Suppressor macrophage treated with lipopolysaccharide for 4 hours (primary cell): ENCODE data around the gene C1QTNF9B.
"Not testable (repeated sequence)": the region's sequence is repeated elsewhere in the genome, so short reads cannot be mapped to it uniquely, and the experiment has no call there.

Experiments
- DNase-seq: peaks from one replicate; pipeline ENCODE4 v3.0.0-alpha.2; 2020

C1QTNF9B gene

DNA sequence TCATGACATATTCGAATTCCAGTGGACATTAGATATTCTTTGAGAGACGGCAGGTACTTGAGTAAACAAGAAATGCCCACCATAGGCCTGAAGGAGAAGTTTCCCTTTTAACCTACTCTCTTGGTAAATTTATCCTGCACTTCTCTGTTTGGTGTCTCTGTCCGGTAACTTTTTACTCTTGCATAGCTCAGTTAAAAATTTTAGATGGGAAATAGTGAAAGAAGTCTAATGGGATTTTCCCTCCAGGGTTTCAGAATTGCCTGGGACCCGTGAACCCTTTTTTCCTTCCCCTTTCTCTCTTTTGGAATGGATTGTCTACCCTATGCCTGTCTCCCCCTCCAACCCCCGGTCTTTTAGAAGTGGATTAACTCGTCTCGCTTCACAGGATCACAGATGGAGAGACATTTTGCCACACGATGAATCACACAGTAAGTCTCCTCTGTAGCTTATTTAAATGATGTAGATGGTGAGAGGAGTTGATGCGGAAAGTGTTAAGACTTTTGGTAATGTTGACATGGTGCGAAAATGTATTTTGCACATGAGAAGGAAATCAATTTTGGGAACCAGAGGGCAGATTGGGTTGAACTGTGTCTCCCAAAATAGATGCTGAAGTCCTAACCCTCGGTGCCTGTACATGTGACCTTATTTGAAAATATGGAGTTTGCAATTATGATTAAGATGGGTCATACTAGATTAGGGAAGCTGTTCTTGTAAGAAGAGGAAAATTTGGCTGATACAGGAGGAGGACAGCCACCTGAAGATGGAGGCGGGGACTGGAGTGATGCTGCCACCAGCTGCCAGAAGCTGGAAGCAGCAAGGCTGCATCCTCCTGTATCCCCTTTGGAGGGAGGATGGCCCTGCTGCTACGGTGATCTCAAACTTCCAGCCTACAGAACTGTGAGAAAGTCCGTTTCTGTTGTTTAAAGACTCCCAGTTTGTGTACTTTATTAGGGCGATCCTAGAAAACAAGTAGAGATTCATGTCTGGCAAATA, 7.4 kb downstream of the C1QTNF9B start:
- peak; percentile 42 for DNase-seq

DNA sequence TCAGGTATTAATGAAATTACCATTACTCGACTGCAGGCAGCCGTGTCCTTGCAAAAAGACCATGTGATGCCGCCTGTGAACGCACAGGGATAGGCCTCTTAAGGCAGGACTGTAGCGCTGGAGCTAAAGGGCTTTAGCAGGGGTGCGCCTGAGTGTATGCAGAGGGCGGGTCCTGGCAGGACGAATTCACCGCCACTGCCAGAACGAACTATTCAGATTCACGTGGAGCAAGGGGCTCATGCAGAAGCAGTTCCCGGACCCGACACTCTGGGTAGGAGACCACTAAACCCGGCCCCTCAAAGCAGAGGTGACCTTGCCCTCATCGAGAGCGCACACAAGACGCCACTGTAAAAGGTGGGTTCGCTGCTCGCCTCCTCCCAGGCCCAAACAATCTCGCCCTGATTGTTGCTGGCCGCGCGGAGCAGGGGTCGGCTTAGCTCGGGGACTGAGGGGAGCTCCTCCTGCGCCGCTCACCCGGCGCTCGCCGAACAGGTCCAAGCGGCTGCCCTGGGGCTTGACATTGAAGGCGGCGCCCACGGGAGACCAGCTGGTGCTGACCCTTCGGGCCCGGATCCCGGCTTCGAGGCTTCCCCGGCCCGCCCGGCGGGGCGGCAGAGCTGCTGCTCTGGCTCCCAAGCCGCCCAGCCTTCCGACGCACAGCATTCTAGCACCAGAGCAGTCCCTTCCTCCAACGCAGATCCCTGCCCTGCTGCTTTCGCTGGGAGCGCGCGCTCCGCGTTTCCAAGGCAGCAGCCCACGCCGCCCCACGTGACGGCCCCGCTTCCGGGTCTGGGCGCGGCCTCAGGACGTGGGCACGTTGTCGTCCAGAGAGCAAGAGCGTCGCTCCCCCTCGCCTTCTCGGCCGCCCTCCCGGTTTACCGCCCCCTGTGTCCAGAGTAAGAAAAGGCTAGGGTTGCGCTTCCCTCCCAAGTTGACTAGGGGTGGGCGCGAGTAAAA, 8.4 kb downstream of the C1QTNF9B start, which contains the start of gene MIPEP:
Gene MIPEP (minus strand): TSS at position 743 of the 957 bp plus-strand sequence. CDS start 80 bp downstream, at position 663.
- peak; percentile 97 for DNase-seq

DNA sequence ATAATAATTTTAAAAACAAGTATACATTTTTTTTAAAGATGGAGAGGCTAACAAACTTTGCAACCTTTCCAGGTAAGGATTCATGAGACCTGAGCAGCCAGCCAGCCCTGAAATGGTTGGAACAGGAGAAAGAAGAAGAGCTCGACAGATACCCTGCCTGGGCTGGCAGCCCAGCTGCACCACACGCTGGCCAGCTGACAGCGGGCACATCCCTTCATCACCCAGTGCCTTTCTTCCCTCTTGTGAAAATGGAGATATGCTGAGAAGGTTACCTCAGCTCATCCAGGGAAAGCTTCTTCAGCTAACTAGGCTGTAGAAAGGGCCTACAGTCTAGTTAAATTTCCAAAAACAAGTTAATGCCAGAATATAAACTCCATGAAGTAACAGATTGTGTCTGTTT, 12.9 kb downstream of the C1QTNF9B start:
- DNase-seq: not testable (repeated sequence)

DNA sequence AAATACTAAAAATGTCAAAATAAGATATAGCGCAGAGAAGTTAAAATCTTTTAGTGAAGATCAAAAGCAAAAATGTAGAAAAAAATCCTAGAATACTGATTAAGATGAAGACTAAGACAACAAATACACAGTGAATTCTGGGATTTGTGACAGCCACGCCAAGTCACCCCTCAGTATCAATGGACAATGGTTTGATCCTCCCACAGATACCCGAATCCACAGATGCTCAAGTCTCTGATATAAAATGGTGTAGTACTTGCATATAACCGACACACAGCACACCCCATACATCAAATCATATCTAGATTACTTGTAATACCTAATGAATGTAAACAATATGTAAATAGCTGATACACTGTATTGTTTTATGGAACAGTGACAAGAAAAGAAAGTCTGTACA, 14.0 kb downstream of the C1QTNF9B start:
- DNase-seq: no peak

DNA sequence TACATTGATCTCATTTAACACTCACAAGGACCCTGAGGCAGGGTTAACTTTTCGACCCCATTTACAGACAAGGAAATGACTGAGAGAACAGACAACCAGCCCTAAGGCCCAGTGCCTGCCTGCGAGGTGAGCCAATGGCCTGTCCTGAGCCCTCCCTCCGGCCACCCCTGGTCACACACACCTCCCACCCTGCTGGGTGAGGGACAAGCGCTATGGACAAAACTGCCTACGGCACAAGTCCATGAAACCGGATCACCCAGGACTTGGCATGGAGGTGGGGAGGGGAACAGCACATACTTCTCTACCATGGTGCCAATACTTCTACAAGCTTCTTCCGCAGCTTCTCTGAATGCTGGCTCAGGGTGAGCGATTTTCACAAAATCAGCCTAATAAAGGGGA, 15.9 kb downstream of the C1QTNF9B start:
- DNase-seq: not testable (repeated sequence)

DNA sequence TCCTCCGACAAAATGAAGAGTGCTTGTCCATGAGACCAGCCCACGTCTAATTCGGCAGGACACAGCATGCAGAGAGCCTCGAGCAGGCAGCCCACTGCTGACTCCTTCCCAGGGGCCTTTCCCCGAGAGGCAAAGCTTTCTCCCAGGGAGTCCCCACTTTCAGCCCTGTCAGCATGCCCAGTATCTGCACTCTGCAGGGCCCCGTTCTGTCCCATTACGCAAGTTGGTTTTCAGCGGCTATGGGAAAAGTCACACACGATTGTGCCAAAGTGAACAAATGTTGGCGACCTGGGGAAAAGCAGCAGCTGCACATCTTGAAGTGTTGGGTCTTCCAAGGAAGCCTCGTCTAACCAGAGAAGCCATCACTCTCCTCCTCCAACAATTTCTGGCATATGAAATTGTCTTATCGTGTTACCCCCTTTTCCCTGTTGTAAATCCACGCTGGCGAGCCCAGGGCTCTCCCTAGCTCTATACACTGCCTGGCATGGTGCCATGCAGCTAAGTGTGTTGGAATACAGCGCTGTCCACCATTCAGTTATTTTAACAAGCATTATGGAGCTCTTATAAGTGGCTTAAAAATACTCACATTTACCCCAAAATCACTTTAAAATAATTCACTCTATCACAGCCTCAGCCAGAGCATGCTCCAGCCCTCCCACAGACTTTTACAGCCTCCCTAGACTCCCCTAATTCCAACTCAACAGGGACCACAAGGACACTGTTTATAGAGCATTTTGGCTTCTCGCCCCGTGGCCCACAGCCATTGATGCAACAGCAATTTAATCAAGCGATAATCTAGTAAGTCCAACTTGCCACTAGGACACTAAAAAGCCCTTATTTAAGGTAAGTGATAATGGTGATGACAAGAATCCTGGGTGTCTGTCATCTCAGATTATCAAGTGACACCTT, 16.6 kb downstream of the C1QTNF9B start:
- DNase-seq: not testable (repeated sequence)

DNA sequence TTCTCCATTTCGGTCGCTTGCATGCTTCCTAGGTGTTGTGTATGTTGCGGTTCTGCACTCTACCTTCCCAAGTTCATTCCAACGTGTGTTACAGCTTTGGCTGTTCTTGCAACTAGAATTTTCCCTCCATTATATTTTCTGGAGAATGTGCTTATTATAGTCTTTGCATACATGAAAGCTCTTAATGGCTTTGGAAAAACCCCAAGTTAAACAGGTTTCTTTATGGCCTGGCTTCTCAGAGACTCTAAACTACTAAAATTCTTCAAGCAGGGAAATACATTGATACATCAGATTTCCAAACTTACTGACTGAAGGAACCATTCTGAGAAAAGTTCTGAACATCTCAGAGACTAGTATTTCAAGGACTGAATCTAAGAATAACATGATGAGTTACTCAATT, 20.0 kb downstream of the C1QTNF9B start:
- no peak for DNase-seq

DNA sequence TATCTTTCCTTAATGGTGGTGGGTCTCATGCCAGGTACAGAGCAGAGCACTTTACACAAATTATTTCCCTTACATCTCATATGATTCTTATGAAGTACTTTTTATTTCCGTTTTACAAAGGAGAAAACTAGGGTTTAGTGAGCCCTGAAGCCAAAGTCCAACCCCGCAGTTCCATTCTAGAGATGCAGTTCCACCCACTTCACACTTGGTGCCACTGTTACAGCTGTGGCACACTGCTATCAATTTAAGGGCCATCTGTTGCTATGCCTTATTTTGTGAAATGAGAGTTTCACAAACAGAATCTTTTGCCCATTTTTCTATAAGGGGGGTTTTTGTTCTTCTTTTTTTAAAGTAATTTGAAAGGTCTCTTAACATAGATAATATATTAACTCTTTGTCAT, 21.0 kb downstream of the C1QTNF9B start:
- DNase-seq: peak; percentile 3

DNA sequence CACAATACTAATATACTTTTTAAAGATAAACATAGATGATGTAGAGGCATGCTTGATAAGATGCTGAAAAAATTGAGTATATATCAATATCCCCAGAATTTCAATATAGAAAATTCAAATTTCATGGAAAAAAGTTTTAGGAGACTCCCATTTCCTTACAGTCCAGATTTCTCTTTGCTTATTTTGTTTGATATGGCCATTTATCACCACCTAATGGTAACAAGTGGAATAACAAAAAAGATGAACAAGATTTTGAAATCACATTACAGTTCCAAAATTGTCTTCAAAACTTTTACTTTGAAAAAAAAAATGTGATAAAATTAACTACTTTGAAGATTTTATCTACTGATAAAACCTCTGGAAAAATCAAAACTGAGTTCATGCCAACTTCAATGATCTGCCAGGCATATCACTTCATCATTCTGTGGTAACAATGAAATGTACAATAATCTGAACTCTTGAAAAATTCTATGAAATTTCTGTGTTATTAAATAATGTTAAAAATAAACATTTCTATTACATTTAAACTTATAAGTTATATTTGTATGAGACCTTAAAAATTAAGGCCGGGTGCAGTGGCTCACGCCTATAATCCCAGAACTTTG, 25.6 kb downstream of the C1QTNF9B start:
- DNase-seq: peak; percentile 26

DNA sequence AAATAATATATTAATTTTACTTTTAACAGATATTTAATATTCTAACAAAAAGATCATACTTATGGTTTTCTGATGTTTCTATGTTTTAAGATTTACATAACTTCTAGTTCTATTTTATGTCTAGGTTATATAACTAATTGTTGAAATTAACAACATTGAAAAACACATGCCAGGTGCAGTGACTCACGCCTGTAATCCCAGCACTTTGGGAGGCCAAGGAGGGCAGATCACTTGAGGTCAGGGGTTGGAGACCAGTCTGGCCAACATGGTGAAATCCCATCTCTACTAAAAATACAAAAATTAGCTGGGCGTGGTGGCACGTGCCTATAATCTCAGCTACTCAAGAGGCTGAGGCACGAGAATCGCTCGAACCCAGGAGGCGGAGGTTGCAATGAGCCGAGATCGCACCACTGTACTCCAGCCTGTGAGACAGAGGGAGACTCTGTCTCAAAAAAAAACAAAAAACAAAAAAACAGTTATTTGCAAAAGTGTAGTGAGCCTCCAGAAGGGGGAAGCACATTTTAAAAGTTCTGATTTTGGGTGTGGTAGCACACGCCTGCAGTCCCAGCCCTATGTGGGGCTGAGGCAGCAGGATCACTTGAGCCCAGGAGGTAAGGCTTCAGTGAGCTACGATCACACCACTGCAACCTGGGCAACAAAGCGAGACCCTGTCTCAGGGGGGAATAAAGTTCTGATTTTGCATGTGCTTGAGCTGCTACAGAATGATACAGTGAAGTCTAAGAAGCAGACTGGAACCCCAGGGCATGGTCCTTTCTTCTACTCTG, 26.8 kb downstream of the C1QTNF9B start:
- DNase-seq: no peak

DNA sequence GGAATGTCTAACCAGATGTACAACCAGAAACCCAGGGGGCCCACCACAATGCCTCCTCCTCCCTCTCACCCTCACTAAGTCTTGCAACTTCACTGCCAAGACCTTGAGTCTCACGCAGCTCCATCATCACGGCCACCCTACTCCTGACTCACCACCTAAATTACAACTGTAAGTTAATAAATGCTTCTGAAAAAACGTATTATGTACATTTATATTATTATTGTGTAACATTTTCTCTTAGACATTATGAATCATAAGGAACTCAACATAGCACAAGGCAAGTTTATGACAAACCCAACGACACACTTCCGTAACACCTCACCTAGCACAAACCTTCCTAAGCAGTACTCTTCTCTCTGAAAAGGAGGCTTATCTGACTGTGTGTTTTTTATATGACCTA, 28.8 kb downstream of the C1QTNF9B start:
- DNase-seq: no peak

DNA sequence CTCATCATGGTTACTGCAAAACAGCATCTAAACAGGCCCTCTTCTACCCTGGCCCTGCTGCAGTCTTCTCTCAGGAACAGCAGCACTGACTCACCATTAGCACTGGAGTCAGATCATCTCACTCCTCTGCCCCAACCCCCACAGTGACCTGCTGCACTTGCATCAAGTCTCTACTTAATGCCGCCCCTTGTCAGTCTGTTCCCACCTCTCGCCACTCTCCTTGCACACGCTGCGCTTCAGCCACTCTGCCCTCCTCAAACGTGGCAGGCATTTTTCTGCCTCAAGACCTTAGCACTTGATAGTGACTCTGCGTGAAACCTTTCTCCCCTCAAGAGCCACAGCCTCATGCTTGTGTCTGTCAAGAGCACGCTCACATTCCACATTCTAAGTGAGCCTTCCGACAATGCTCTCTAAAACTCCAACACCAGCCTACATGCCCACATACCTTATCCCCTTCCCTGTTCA, 30.2 kb downstream of the C1QTNF9B start:
- DNase-seq: no peak

DNA sequence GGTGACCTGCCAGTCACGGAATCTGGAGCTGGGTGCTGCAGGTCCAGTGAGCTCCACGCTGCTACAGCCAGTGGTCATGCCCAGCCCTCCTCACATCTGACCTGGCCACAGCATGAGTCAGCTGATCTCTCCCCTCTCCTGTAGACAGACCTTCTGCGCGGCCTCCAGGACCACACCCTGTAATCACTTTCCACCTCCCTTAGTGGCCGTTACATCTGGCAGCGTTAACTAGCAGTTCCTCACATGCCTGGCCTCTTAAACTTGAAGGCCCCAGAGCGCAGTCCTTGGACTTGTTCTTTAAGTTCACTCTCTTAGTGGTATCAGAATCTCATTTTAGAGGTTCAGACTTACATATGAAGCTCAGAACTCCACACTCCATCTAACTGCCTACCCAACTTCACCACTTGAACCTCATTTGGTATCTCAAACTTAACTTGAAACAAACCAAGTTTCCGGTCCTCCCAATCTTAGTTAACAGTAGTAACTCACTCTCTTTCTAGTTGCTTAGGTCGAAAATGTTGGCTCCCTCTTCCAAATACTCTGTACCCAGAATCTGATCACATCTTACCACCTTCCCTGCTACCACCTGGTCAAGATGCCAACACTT, 30.8 kb downstream of the C1QTNF9B start:
- DNase-seq: no peak

DNA sequence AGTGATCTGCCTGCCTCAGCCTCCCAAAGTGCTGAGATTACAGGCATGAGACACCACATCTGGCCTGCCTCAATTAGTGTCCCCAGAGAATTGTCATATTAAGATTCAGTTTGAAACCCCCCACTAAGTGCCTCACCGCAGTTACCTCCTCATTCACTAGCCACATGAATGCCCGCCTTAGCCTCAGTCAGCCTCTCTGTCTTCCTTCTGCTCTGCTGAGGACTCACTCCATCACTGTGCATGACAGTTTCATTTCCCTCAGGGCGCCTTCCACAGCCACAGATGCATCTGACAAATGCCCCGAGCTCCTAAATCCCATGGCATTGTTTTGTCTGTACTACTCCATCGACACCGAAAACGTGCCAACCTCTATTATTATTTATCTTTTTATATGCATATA, 31.4 kb downstream of the C1QTNF9B start:
- no peak for DNase-seq

DNA sequence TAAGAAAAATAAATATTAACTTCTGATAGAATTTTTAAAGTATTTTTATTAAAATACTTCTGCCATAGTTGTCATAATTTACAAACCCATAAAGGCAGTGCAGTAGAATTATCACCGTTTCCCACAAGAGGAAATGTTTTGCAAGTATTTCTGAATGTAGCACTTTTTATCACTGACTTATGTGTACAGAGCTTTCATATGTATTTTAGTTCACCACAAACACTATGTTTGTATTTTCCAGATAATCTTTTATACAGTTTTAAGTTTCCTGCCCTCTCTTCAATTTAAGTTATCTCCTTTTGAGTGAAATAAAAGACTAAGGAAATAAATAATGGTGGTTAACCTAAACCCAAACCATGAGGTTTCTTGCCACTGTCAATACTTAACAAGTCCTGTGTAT, 32.3 kb downstream of the C1QTNF9B start:
- no peak for DNase-seq

DNA sequence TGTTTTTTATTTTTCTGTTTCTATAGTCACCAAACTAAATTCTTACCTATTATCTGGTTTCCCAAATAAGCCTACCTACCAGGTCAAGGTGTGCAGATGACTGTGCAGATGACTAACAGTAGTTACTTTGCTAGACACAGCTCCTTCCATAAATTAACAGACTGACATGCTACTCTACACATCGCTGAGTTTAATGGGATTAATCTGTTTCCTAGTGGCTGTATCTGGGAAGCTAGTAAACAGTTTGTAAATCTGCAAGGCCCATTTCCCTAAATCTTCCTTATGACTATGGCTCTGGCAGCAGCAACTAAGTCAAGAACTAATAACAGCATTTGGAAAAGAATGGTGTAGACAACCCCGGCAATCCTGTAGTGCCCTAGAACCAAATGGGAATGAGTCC, 36.0 kb downstream of the C1QTNF9B start:
- DNase-seq: no peak

DNA sequence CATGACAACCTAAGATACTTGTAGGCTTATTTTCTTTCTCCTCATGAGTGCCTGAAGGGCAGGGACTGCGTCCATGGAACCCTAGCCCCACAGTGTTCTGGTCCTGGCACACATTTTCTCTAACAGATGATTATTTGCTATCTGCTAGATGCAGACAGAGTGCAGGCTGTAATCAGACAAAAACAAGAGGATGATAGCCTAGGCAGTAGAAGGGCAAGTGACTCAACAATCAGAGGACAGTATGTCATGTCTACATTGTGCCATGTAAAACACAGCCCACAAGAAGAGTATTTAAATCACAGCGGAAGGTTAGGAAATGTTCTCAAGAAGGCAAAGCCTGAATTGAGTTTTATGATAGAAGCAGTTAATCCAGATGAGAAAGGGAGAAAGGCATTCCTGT, 37.4 kb downstream of the C1QTNF9B start:
- DNase-seq: no peak

DNA sequence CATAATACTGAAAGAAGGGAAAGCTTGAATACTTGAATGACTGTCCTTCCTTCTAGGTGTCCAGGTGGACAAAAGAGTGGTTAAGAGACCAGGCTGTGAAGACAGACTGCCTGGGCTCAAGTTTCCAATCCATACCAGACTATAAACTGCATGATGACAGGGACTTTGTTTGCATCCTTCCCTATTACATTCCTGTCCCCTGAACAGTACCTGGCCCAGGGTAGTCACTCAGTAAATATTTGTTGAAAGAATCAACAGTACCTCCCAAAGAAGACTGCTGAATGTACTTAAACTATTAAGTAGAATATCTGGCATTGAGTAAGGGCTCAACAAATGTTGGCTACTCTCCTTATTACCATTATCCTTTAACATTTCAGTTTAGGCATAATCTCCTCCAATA, 37.8 kb downstream of the C1QTNF9B start:
- no peak for DNase-seq

DNA sequence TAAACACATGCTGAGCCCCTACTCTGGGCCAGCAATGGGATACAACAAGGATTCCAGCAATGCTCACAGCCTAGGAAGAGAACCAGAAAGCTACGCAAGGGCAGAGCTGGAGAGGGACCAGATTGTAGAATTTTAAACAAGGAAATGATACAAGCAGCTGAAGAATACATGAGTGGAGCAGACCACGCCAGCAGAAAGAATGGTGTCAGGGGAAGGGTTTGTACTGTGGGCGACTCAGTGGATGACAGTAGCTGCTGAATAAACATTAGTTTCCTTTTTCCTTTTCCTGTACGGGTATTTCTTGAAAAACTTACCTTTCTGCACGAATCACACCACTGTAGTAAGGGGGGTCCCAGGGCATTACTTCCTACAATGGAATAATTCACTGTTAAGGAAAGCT, 38.8 kb downstream of the C1QTNF9B start:
- no peak for DNase-seq

DNA sequence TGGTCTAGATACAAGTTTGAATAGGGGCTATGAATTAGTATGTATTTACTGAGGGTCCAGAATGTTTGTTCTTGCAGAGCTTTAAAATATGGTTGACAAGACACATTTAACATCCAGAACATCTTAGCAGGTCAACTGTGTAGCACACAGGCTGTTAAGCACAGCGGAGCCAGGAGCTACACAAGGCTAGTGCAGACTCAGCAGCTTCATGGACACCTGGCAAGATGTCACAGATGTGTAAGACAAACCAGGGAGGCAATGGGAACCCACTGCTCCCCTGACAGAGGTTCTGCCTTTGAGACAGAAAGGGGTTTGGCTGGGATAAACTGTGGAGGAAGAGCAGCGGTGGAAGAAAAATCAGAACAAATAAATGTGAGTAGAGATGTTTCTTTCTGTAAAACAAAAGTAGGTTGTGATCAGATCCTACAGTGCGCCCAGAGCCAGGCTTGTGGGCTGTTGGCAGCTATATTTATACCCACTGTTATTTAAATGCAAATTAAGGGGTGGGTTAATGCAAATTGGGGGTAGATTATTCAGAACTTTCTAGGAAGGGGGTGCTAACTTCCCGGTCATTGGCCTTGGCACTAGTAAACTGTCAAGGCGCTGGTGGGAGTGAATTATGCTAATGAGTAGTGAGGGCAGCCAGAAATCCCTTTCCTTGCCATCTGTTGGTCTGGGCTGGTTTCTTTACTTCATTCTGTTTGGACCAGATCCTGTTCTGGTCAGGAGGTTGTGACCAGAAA, 41.1 kb downstream of the C1QTNF9B start:
- DNase-seq: no peak
